ENCODE measurements around the gene SPON1.
"Not testable (repeated sequence)": the region's sequence is repeated elsewhere in the genome, so short reads cannot be mapped to it uniquely, and the experiment has no call there.

DNA sequence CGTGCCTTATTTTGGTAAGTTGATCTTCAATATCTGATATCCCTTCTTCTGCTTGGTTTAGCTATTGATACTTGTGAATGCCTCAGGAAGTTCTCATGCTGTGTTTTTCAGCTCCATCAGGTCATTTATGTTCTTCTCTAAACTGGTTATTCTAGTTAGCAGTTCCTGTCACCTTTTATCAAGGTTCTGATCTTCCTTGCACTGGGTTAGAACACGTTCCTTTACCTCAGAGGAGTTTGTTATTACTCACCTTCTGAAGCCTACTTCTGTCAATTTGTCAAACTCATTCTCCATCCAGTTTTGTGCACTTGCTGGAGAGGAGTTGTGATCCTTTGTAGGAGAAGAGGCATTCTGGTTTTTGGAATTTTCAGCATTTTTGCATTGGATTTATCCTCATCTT lies 126.3 kb downstream of the SPON1 start:
- TF ChIP-seq RAD21 (conservative IDR thresholded peaks at IDR 0.05 in 1 of 2, IDR thresholded peaks at IDR 0.05 in 1 of 2); POLR2AphosphoS2 (conservative IDR thresholded peaks at IDR 0.05; ENCODE audit: low read length); ZFP36 (IDR thresholded peaks at IDR 0.05; ENCODE audit: borderline replicate concordance, partially characterized antibody); JUN (IDR thresholded peaks at IDR 0.05); NR3C1 (IDR thresholded peaks at IDR 0.05); FOSL2 (IDR thresholded peaks at IDR 0.05); FOSL2 (CRISPR knock-in tag; IDR thresholded peaks at IDR 0.05); MAZ (IDR thresholded peaks at IDR 0.05; ENCODE audit: borderline replicate concordance, low read depth, low read length); EP300 (IDR thresholded peaks at IDR 0.05): not testable (repeated sequence)
- TF ChIP-seq, protein P1, sequence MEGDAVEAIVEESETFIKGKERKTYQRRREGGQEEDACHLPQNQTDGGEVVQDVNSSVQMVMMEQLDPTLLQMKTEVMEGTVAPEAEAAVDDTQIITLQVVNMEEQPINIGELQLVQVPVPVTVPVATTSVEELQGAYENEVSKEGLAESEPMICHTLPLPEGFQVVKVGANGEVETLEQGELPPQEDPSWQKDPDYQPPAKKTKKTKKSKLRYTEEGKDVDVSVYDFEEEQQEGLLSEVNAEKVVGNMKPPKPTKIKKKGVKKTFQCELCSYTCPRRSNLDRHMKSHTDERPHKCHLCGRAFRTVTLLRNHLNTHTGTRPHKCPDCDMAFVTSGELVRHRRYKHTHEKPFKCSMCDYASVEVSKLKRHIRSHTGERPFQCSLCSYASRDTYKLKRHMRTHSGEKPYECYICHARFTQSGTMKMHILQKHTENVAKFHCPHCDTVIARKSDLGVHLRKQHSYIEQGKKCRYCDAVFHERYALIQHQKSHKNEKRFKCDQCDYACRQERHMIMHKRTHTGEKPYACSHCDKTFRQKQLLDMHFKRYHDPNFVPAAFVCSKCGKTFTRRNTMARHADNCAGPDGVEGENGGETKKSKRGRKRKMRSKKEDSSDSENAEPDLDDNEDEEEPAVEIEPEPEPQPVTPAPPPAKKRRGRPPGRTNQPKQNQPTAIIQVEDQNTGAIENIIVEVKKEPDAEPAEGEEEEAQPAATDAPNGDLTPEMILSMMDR (IDR thresholded peaks at IDR 0.05), result not testable (repeated sequence)
- TF ChIP-seq, protein P2, sequence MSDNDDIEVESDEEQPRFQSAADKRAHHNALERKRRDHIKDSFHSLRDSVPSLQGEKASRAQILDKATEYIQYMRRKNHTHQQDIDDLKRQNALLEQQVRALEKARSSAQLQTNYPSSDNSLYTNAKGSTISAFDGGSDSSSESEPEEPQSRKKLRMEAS (IDR thresholded peaks at IDR 0.05), result not testable (repeated sequence)

Data from A549 (cell line).